Measurements from ENCODE around the gene ETS1. TPM values are rescaled to one million over a fixed set of nuclear protein-coding genes. Genes with fewer than 3 reads are reported as not detected.

ETS1 gene
- total RNA-seq, 1 donor = 67.3 TPM

DNA sequence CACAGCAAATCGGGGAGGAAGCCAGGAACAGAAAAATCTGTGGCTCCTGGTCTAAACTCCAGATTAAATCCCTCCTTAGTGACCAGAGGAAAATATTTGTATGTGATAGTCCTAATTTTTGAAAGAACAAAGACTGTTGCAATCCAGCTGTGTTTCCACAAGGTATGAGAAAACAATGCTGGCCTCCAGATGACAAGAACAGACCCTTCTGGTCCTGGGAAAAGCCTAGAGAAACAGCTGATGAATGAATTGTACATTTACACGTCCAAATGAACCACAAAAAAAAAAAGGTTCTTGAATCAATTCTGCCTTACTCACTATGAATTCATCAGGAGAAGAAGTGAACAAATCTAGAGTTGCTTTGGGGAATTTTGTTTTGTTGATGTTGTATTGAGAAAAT lies 63.7 kb downstream of the ETS1 start:
- H3K36me3 ChIP-seq (ENCODE audit: insufficient read depth, low read length) = no peaks in the 10 kb centered on the region
- no peak overlapping the region for H3K4me3 ChIP-seq (ENCODE audit: insufficient read depth, low read length)
- TF ChIP-seq, protein P1, sequence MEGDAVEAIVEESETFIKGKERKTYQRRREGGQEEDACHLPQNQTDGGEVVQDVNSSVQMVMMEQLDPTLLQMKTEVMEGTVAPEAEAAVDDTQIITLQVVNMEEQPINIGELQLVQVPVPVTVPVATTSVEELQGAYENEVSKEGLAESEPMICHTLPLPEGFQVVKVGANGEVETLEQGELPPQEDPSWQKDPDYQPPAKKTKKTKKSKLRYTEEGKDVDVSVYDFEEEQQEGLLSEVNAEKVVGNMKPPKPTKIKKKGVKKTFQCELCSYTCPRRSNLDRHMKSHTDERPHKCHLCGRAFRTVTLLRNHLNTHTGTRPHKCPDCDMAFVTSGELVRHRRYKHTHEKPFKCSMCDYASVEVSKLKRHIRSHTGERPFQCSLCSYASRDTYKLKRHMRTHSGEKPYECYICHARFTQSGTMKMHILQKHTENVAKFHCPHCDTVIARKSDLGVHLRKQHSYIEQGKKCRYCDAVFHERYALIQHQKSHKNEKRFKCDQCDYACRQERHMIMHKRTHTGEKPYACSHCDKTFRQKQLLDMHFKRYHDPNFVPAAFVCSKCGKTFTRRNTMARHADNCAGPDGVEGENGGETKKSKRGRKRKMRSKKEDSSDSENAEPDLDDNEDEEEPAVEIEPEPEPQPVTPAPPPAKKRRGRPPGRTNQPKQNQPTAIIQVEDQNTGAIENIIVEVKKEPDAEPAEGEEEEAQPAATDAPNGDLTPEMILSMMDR (IDR thresholded peaks at IDR 0.05; ENCODE audit: extremely low read depth, low read depth, low read length) = no peak
- H3K79me2 ChIP-seq (ENCODE audit: insufficient read depth, low read length) = peaks cover 34% of the 10 kb centered on the region
- H3K9me3 ChIP-seq (ENCODE audit: low read depth, low read length) = no peaks in the 10 kb centered on the region
- no peaks in the 10 kb centered on the region for H3K27me3 ChIP-seq (ENCODE audit: insufficient read depth, low read length)
- peaks cover 7% of the 10 kb centered on the region for H4K20me1 ChIP-seq (ENCODE audit: insufficient read depth, low read length)
- DNase-seq (ENCODE audit: insufficient read length, low spot score, missing footprints) = peak; percentile 23
- peak overlapping the region; percentile 97 for H3K27ac ChIP-seq (ENCODE audit: low read depth, low read length)
- peaks cover 50% of the 10 kb centered on the region for H3K4me1 ChIP-seq (ENCODE audit: insufficient read depth, low read length)
- H3K4me2 ChIP-seq (ENCODE audit: insufficient read depth, low read length) = peak overlapping the region; percentile 84
- no peak overlapping the region for H2AFZ ChIP-seq (ENCODE audit: low read length)

DNA sequence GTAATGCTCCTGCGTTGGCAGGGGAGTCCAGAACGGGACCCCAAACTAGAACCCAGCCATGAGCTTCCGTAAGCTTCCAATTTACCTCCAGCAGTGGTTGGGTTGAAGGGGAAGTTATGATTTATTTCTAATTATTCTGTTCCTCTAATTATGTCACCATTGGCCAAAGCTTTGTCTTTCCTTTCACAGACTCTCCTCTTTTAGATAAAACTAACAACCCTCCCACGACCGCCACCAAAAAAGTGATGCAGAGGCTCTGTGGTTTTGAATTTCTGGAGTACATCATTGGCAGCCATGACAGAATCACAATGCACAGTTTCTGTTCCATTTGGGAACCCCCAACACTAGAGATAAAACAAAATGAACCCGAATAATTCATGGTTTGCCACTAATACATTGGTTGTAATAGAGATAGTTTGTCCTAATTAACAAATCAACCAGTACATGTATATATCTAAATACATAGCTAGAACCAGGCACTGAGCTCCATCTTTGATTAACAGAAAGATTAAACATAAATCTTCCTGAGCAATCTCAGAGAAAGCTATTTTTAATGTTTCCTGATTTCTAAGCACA lies 64.3 kb downstream of the ETS1 start:
- Histone ChIP-seq H3K4me3 (ENCODE audit: insufficient read depth, low read length) (peak overlapping the region; percentile 60), H3K27me3 (ENCODE audit: insufficient read depth, low read length) (no peaks in the 10 kb centered on the region), H2AFZ (ENCODE audit: low read length) (no peak overlapping the region), H4K20me1 (ENCODE audit: insufficient read depth, low read length) (peaks cover 13% of the 10 kb centered on the region), H3K9me3 (ENCODE audit: low read depth, low read length) (no peaks in the 10 kb centered on the region), H3K36me3 (ENCODE audit: insufficient read depth, low read length) (no peaks in the 10 kb centered on the region), H3K4me1 (ENCODE audit: insufficient read depth, low read length) (peaks cover 57% of the 10 kb centered on the region), H3K27ac (ENCODE audit: low read depth, low read length) (peak overlapping the region; percentile 97), H3K79me2 (ENCODE audit: insufficient read depth, low read length) (peaks cover 40% of the 10 kb centered on the region), H3K4me2 (ENCODE audit: insufficient read depth, low read length) (peak overlapping the region; percentile 84)
- DNase-seq (ENCODE audit: insufficient read length, low spot score, missing footprints) = no peak
- TF ChIP-seq, protein P1 (IDR thresholded peaks at IDR 0.05; ENCODE audit: extremely low read depth, low read depth, low read length) = no peak

DNA sequence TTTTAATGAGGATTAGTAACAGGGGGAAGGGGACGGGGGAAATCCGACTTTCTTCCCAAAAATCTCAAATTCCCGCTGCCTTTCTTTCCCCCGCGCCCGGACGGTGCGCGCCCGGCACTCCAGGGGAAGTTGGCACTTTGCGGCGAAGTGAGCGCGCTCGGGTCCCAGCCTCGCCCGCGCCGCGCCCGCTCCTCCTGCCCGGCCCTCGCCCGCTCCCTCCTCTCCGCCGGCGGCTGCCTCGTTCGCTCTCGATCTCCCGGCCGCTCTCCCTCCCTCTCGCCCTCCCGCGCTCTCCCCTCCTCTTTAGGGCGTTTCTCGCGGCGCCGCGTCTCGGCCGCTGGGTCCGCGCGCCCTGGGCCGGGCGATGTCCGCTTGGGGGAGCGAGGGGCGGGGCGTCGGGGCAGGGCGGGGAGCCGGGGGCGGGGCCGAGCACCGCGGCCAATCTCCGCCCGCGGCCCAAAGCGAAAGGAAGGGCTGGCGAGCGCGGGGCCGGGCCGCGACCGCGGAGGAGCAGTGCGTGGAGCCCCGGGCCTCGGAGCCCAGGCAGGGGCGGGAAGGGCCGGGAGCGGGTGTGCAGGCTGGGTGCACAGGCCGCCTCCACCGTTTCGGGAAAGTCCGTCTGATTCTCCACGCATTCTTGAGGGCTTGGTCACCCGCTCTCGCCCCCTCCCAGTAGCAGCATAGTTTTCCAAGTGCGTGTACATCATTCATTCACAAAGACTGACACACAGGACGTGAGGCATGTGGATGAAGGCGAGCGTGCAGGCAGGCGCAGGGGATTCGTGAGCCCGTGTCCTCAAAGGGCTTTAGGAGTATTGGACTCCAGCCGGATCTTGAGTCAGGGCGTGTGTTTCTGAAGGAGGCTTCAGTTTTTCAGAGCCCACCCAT lies 65.1 kb downstream of the ETS1 start:
- Histone ChIP-seq H3K4me1 (ENCODE audit: insufficient read depth, low read length) (peaks cover 64% of the 10 kb centered on the region), H3K4me2 (ENCODE audit: insufficient read depth, low read length) (peak overlapping the region; percentile 96), H3K9me3 (ENCODE audit: low read depth, low read length) (no peaks in the 10 kb centered on the region), H3K27me3 (ENCODE audit: insufficient read depth, low read length) (no peaks in the 10 kb centered on the region), H4K20me1 (ENCODE audit: insufficient read depth, low read length) (peaks cover 20% of the 10 kb centered on the region), H2AFZ (ENCODE audit: low read length) (no peak overlapping the region), H3K79me2 (ENCODE audit: insufficient read depth, low read length) (peaks cover 47% of the 10 kb centered on the region), H3K27ac (ENCODE audit: low read depth, low read length) (peak overlapping the region; percentile 98), H3K36me3 (ENCODE audit: insufficient read depth, low read length) (no peaks in the 10 kb centered on the region), H3K4me3 (ENCODE audit: insufficient read depth, low read length) (peak overlapping the region; percentile 80)
- TF ChIP-seq, protein P1 (IDR thresholded peaks at IDR 0.05; ENCODE audit: extremely low read depth, low read depth, low read length) = no peak
- DNase-seq (ENCODE audit: insufficient read length, low spot score, missing footprints) = peak; percentile 95

DNA sequence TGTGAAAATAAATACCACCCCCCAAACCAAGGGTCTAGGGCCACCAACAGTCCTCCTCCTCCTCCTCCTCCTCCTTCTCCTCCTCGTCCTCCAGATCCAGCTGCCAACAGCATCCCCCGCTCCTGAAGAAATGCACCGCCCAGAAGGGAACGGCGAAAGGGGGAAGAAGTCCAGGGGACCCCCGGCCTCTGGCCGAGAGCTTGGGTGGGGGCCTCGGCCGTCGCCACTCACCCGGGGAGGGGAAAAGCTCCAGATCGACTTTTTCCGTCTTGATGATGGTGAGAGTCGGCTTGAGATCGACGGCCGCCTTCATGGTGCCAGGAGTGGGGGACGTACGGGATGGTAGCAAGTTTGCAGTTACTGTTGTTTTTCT lies 65.7 kb downstream of the ETS1 start:
- H3K27ac ChIP-seq (ENCODE audit: low read depth, low read length) = peak overlapping the region; percentile 98
- no peaks in the 10 kb centered on the region for H3K36me3 ChIP-seq (ENCODE audit: insufficient read depth, low read length)
- peaks cover 26% of the 10 kb centered on the region for H4K20me1 ChIP-seq (ENCODE audit: insufficient read depth, low read length)
- no peaks in the 10 kb centered on the region for H3K9me3 ChIP-seq (ENCODE audit: low read depth, low read length)
- peak; percentile 36 for DNase-seq (ENCODE audit: insufficient read length, low spot score, missing footprints)
- H3K79me2 ChIP-seq (ENCODE audit: insufficient read depth, low read length) = peaks cover 53% of the 10 kb centered on the region
- no peak overlapping the region for H2AFZ ChIP-seq (ENCODE audit: low read length)
- no peaks in the 10 kb centered on the region for H3K27me3 ChIP-seq (ENCODE audit: insufficient read depth, low read length)
- peak overlapping the region; percentile 80 for H3K4me3 ChIP-seq (ENCODE audit: insufficient read depth, low read length)
- H3K4me2 ChIP-seq (ENCODE audit: insufficient read depth, low read length) = peak overlapping the region; percentile 96
- H3K4me1 ChIP-seq (ENCODE audit: insufficient read depth, low read length) = peaks cover 70% of the 10 kb centered on the region
- TF ChIP-seq, protein P1 (IDR thresholded peaks at IDR 0.05; ENCODE audit: extremely low read depth, low read depth, low read length) = no peak
